Subcutaneous adipose tissue (tissue), 4 donors: ENCODE data around the gene BACH2. TPM values are rescaled to one million over a fixed set of nuclear protein-coding genes. Genes with fewer than 3 reads are reported as not detected.

Source experiments
- CTCF ChIP-seq: fragments of 450-650 bp; IDR thresholded peaks from one replicate; pipeline ENCODE4 v1.5.1; 2016; ENCODE audit warnings: low read depth, mild to moderate bottlenecking, control low read depth, antibody characterized with exemption, moderate library complexity
- total RNA-seq, 4 donors: library from RNA; depleted of rRNA; stranded (reverse); fragments of >200 nt; gene quantifications; one replicate each; pipeline ENCODE4 v1.1.0, GENCODE V29; 2016

BACH2 gene
- total RNA-seq, 4 donors from 2014 or later = 1.7 to 15.4 (median 3.9) TPM

DNA sequence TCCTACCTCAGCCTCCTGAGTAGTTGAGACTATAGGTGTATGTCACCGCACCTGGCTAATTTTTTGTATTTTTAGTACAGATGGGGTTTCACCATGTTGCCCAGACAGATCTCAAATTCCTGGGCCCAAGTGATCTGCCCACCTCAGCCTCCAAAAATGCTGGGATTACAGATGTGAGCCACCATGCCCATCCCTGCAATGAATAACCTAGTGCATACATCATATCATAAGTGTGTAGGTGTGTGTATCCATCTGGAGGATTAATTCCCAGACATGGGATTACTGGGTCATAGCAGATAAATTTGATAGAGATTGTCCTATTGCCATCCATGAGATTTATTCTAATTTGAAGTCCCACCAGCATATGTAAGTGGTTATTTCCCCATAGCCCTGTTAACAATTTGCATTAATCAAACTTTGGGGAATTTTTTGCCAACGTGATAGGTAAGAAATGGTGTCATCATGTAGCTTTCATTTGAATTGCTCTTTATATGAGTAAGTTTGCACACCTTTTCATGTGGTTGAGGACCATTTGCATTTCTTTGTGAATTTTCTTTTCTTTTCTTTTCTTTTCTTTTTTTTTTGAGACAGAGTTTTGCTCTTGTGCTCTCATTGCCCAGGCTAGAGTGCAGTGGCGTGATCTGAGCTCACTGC, 29.9 kb upstream of the BACH2 start:
- no peak for TF ChIP-seq CTCF

GRCh38 chr6:90323706-90324105, 27.1 kb upstream of the BACH2 start:
- TF ChIP-seq CTCF = no peak

DNA sequence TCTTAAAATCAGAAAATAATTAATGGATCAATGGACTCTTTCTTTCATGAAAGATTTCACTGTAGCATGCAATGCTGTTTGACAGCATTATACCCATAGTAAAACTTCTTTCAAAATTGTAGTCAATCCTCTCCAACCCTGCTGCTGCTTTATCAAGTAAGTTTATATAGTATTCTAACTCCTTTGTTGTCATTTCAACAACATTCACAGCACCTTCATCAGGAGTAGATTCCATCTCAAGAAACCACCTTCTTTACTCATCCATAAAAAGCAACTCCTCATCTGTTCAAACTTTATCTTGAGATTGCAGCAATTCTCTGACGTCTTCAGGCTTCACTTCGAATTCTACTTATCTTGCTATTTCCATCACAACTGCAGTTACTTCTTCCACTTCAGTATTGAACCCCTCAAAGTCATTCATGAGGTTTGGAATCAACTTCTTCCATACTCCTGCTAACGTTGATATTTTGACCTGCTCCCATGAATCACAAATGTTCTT, 26.4 kb upstream of the BACH2 start:
- no peak for TF ChIP-seq CTCF

DNA sequence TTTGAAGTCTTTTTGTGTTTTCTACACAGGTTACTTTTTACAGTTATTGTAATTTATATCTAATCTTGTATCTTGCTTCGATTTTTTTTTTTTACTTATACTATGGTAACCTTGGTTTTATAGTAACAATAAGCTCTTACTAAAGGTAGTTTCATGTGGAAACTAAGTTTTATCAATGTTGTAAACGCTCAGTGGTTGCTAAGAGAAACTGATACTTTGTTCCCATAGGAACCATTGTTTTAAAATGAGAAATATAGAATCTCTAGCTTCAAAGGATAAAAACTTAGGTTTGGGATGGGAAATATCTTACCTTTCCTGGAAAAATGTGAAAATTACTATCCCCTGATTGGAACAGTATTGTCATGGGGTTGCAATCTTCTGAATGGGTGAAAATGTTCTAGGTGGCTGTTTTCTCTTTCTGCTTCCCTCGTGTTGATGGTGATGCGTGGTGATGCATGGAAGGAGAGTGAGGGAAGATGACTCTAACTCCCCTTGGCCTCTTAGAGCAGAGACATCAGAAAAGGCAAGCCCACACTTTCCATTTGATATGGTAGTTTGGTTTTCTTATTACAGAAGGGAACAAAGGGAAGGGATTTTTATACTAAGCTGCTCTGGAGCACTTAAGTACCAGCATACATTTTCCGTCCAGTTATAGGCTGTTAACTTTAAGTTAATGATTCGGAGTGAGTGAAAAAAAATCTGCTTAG, 23.5 kb upstream of the BACH2 start:
- TF ChIP-seq CTCF = no peak

- no peak for TF ChIP-seq CTCF
These were observed 22.4 kb upstream of the BACH2 start for GRCh38 chr6:90319044-90319443.

- no peak for TF ChIP-seq CTCF
These were observed 19.3 kb upstream of the BACH2 start for GRCh38 chr6:90315986-90316385.

GRCh38 chr6:90315354-90315950, 18.8 kb upstream of the BACH2 start:
- no peak for TF ChIP-seq CTCF
